OCI-LY1 (cell line): ENCODE measurements around the gene SETSIP.
A peak's percentile ranks its signal among the peaks of the same experiment; 100 is the strongest.
"Not testable (repeated sequence)": the region's sequence is repeated elsewhere in the genome, so short reads cannot be mapped to it uniquely, and the experiment has no call there.

ENCODE experiments used
- H2AFZ ChIP-seq: fragments of 200-600 bp; sonication (generic), shearing (Covaris generic); 2 replicates; pipeline ENCODE4 v1.6.0; 2014; ENCODE audit warnings: antibody characterized with exemption, mild to moderate bottlenecking, low read length
- H3F3A ChIP-seq: fragments of 200-600 bp; sonication (generic), shearing (Covaris generic); 2 replicates; pipeline ENCODE4 v1.6.0; 2014; ENCODE audit warnings: mild to moderate bottlenecking, antibody characterized with exemption, low read length, moderate library complexity; ENCODE audit not compliant: insufficient read depth
- H3K27ac ChIP-seq: fragments of 200-600 bp; sonication (generic); 2 replicates; pipeline ENCODE4 v1.5.1; 2014; ENCODE audit warnings: low read length, mixed run types, mild to moderate bottlenecking, low read depth; ENCODE audit not compliant: poor library complexity, severe bottlenecking
- H3K27me3 ChIP-seq: fragments of 200-600 bp; sonication (generic); 2 replicates; pipeline ENCODE4 v1.6.0; 2014; ENCODE audit warnings: antibody characterized with exemption, mild to moderate bottlenecking, low read length, moderate library complexity; ENCODE audit not compliant: insufficient read depth
- H3K36me3 ChIP-seq: fragments of 200-600 bp; sonication (generic); 2 replicates; pipeline ENCODE4 v1.6.1; 2014; ENCODE audit warnings: mild to moderate bottlenecking, antibody characterized with exemption, low read length, moderate library complexity, mixed read lengths; ENCODE audit not compliant: insufficient read depth
- H3K4me1 ChIP-seq: fragments of 200-600 bp; sonication (generic); 2 replicates; pipeline ENCODE4 v1.5.1; 2014; ENCODE audit warnings: mild to moderate bottlenecking, low read length, moderate library complexity; ENCODE audit not compliant: insufficient read depth, severe bottlenecking
- H3K4me2 ChIP-seq: fragments of 200-600 bp; sonication (generic), shearing (Covaris generic); 2 replicates; pipeline ENCODE4 v1.6.1; 2014; ENCODE audit warnings: low read length
- H3K4me3 ChIP-seq: fragments of 200-600 bp; sonication (generic); 2 replicates; pipeline ENCODE4 v1.5.1; 2014; ENCODE audit warnings: low read length, low read depth, mild to moderate bottlenecking, mixed read lengths; ENCODE audit not compliant: poor library complexity, severe bottlenecking
- H3K79me2 ChIP-seq: fragments of 200-600 bp; shearing (Covaris generic); 2 replicates; pipeline ENCODE4 v1.6.1; 2016; ENCODE audit warnings: mixed run types, low read length, mixed read lengths; ENCODE audit not compliant: insufficient read depth
- H3K9ac ChIP-seq: fragments of 200-600 bp; sonication (generic), shearing (Covaris generic); 2 replicates; pipeline ENCODE4 v1.6.1; 2014; ENCODE audit warnings: mild to moderate bottlenecking, low read length, mixed read lengths
- H3K9me2 ChIP-seq: fragments of 200-600 bp; sonication (generic), shearing (Covaris generic); 2 replicates; pipeline ENCODE4 v1.6.1; 2014; ENCODE audit warnings: low read depth, mild to moderate bottlenecking, low read length, mixed read lengths
- H3K9me3 ChIP-seq: fragments of 200-600 bp; shearing (Covaris generic); 2 replicates; pipeline ENCODE4 v1.6.1; 2014; ENCODE audit warnings: low read length, mixed read lengths
- H4K20me1 ChIP-seq: fragments of 200-600 bp; sonication (generic), shearing (Covaris generic); 2 replicates; pipeline ENCODE4 v1.6.0; 2016; ENCODE audit warnings: mild to moderate bottlenecking, low read length; ENCODE audit not compliant: insufficient read depth
- CTCF ChIP-seq: fragments of 200-600 bp; sonication (generic), shearing (Covaris generic); IDR thresholded peaks from 2 replicates; pipeline ENCODE4 v1.5.1; 2017; ENCODE audit warnings: mild to moderate bottlenecking, antibody characterized with exemption, low read length, moderate library complexity, mixed read lengths
- EZH2 ChIP-seq: fragments of 200-600 bp; sonication (generic), shearing (Covaris generic); IDR thresholded peaks from 2 replicates; pipeline ENCODE4 v1.8.0; 2017; ENCODE audit warnings: borderline replicate concordance, mixed run types, mild to moderate bottlenecking, antibody characterized with exemption, low read length, moderate library complexity, mixed read lengths

The SETSIP gene

GRCh38 chr1:92080128-92080985, 5.1 kb upstream of the SETSIP start, which contains the start of gene BTBD8:
BTBD8 (plus strand) TSS chr1:92080345; CDS start chr1:92080572, 227 bp downstream.
- no peaks in the 10 kb centered on the region for H3K36me3 ChIP-seq
- no peaks in the 10 kb centered on the region for H3K27me3 ChIP-seq
- H3K4me2 ChIP-seq: peak within 1 kb of the TSS; percentile 86
- no peaks in the 10 kb centered on the region for H3K9me3 ChIP-seq
- peak within 1 kb of the TSS; percentile 64 for H3K9ac ChIP-seq
- no peaks in the 10 kb centered on the region for H3F3A ChIP-seq
- H3K27ac ChIP-seq: peak within 1 kb of the TSS; percentile 55
- H3K79me2 ChIP-seq: no peaks in the 10 kb centered on the region
- H3K4me1 ChIP-seq: peaks cover 25% of the 10 kb centered on the region
- TF ChIP-seq CTCF (no peak), EZH2 (no peak)
- H4K20me1 ChIP-seq: no peaks in the 10 kb centered on the region
- H2AFZ ChIP-seq: peak within 1 kb of the TSS; percentile 92
- H3K4me3 ChIP-seq: peak within 1 kb of the TSS; percentile 67
- no peaks in the 10 kb centered on the region for H3K9me2 ChIP-seq

DNA sequence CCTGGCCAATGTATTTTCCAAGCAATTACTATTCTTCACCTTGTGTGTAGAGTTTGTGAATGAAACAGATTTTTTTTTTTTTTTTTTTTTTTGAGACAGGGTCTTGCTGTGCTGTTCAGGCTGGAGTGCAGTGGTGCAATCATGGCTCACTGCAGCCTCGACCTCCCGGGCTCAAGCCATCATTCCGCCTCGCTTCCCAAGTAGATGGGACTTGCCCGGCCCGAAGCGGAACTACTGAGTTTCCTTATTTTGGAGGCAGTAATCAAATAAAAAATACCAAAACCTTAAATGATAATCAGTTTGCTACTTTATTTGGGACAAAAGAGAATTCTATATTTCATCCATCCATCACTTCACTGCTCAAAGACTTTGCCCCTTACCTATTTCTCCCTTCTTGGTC, 4.2 kb upstream of the SETSIP start:
- no peaks in the 10 kb centered on the region for H3K79me2 ChIP-seq
- H4K20me1 ChIP-seq: no peaks in the 10 kb centered on the region
- no peaks in the 10 kb centered on the region for H3F3A ChIP-seq
- H3K27ac ChIP-seq: no peak overlapping the region
- peak overlapping the region; percentile 86 for H3K4me2 ChIP-seq
- no peaks in the 10 kb centered on the region for H3K9me2 ChIP-seq
- H3K9ac ChIP-seq: peak overlapping the region; percentile 64; the same call in 1 of the 2 replicates
- peak overlapping the region; percentile 92 for H2AFZ ChIP-seq
- H3K9me3 ChIP-seq: no peaks in the 10 kb centered on the region
- peaks cover 25% of the 10 kb centered on the region for H3K4me1 ChIP-seq
- H3K4me3 ChIP-seq: peak overlapping the region; percentile 67
- no peaks in the 10 kb centered on the region for H3K36me3 ChIP-seq
- H3K27me3 ChIP-seq: no peaks in the 10 kb centered on the region
- TF ChIP-seq CTCF: no peak
- no peak for TF ChIP-seq EZH2

DNA sequence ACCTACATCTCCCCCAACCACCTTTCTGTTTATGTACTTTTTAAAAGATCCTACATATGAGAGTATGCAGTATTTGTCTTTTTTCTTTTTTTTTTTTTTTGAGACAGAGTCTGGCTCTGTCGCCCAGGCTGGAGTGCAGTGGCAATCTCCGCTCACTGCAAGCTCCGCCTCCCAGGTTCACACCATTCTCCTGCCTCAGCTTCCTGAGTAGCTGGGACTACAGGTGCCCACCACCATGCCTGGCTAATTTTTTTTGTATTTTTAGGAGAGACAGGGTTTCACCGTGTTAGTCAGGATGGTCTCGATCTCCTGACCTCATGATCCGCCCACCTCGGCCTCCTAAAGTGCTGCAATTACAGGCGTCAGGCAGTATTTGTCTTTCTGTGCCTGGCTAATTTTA, 2.9 kb upstream of the SETSIP start:
- H3K4me2 ChIP-seq, H3K4me3 ChIP-seq, H3K79me2 ChIP-seq, H3K9me3 ChIP-seq, H3K36me3 ChIP-seq, H3K27me3 ChIP-seq, H3F3A ChIP-seq, H4K20me1 ChIP-seq, H3K9ac ChIP-seq, H3K27ac ChIP-seq, H2AFZ ChIP-seq, H3K9me2 ChIP-seq: not testable (repeated sequence)
- peaks cover 23% of the 10 kb centered on the region for H3K4me1 ChIP-seq
